Measurements from ENCODE around the gene GALNT8.

- no peak for TF ChIP-seq CTCF (conservative IDR thresholded peaks at IDR 0.05; ENCODE audit: low read depth, low read length)
- TF ChIP-seq EZH2 (IDR thresholded peaks at IDR 0.05; ENCODE audit: borderline replicate concordance, low read depth, low read length, poor library complexity, severe bottlenecking), result no peak
Observed at GRCh38 chr12:4807813-4808212, 87.6 kb downstream of the GALNT8 start.

All from A673 (cell line).